ENCODE data around the gene MAP2K6.

- TF ChIP-seq NFRKB (IDR thresholded peaks at IDR 0.05) = no peak
- TF ChIP-seq TARDBP (IDR thresholded peaks at IDR 0.05) = no peak
- TF ChIP-seq ARNT (IDR thresholded peaks at IDR 0.05) = no peak
- no peak for TF ChIP-seq FOXM1 (IDR thresholded peaks at IDR 0.05; ENCODE audit: borderline replicate concordance)
- TF ChIP-seq FOXK2 (IDR thresholded peaks at IDR 0.05) = no peak
- no peak for TF ChIP-seq L3MBTL2 (conservative IDR thresholded peaks at IDR 0.05)
These were observed 70.8 kb downstream of the MAP2K6 start for GRCh38 chr17:69485251-69485661.
